Thyroid gland (tissue), 4 donors: ENCODE measurements around the gene GOLGA5. TPM values are rescaled to one million over a fixed set of nuclear protein-coding genes. Genes with fewer than 3 reads are reported as not detected.

Experiments
- DNase-seq, 2 donors: peaks; one replicate each; pipeline ENCODE4 v3.0.0-alpha.2; 2019
- H3K27ac ChIP-seq, 3 donors: fragments of 200-600 bp; sonication (generic); 1 replicate in 2 of 3; 2 replicates in 1 of 3; pipeline ENCODE4 v1.5.1; 2016 to 2019; ENCODE audit warnings: mild to moderate bottlenecking in 1 of 3, moderate library complexity in 1 of 3
- H3K27me3 ChIP-seq: fragments of 200-600 bp; sonication (generic); one replicate; pipeline ENCODE4 v1.5.1; 2019
- H3K36me3 ChIP-seq, 2 donors: fragments of 200-600 bp; sonication (generic); one replicate each; pipeline ENCODE4 v1.5.1; 2016 to 2019
- H3K4me1 ChIP-seq, 2 donors: fragments of 200-600 bp; sonication (generic); one replicate each; pipeline ENCODE4 v1.5.1; 2017 to 2019
- H3K4me3 ChIP-seq, 3 donors: fragments of 200-600 bp; sonication (generic); replicated peaks in 1 of 3; 1 replicate in 2 of 3; 2 replicates in 1 of 3; pipeline ENCODE4 v1.5.1; 2016; ENCODE audit warnings: mild to moderate bottlenecking in 1 of 3
- H3K9me3 ChIP-seq: fragments of 200-600 bp; sonication (generic); one replicate; pipeline ENCODE4 v1.5.1; 2017
- CTCF ChIP-seq, 6 experiments: fragments of 200-600 bp in 3 of 6; fragments of 450-650 bp in 3 of 6; sonication (generic) in 3 of 6; IDR thresholded peaks; one replicate each; pipeline ENCODE4 v1.5.1; 2016 to 2019; ENCODE audit warnings: antibody characterized with exemption in 6 of 6, mild to moderate bottlenecking in 2 of 6, inconsistent platforms in 1 of 6, moderate library complexity in 1 of 6
- POLR2A ChIP-seq, 2 donors: fragments of 450-650 bp; IDR thresholded peaks; one replicate each; pipeline ENCODE4 v1.6.1; 2017; ENCODE audit warnings: antibody characterized with exemption in 2 of 2, mild to moderate bottlenecking in 2 of 2, moderate library complexity in 1 of 2
- WGBS, 2 donors: methylation state at CpG; one replicate each; pipeline ENCODE4 v1.1.5; 2017; 5-methylcytosine and 5-hydroxymethylcytosine counted together
- intact Hi-C: fragments of 100-400 bp; cut with DNase I; formaldehyde crosslinking; loops from one replicate; pipeline ENCODE4 v1.15.1; 2023
- total RNA-seq, 4 donors: library from RNA; depleted of rRNA; stranded (reverse); fragments of >200 nt; gene quantifications; one replicate each; pipeline ENCODE4 v1.2.3, GENCODE V29; 2016

The GOLGA5 gene
- total RNA-seq, 4 donors from 2014 or later = 54.5 to 58.2 (median 57.6) TPM

GRCh38 chr14:92781350-92781749, 12.8 kb upstream of the GOLGA5 start:
- no peak overlapping the region for H3K4me3 ChIP-seq
- H3K4me1 ChIP-seq = peaks cover 10 to 11% of the 10 kb centered on the region in 2 donors
- H3K27me3 ChIP-seq = no peaks in the 10 kb centered on the region
- H3K27ac ChIP-seq = no peak overlapping the region
- DNase-seq = no peak
- no peaks in the 10 kb centered on the region for H3K36me3 ChIP-seq
- no peak for TF ChIP-seq CTCF (IDR thresholded peaks at IDR 0.05)
- no peak for TF ChIP-seq POLR2A (IDR thresholded peaks at IDR 0.05)
- WGBS, 2 donors = 86 to 94% methylated on average over 3 of the region's 3 CpGs
- H3K9me3 ChIP-seq = no peaks in the 10 kb centered on the region
- intact Hi-C loops = loop anchor here (10.0 kb wide), 1 partner anchor 97 kb away; no protein-coding TSS in a partner anchor

GRCh38 chr14:92783813-92784431, 10.2 kb upstream of the GOLGA5 start:
- H3K9me3 ChIP-seq = no peaks in the 10 kb centered on the region
- intact Hi-C loops = loop anchor here (2.0 to 10.0 kb wide), 2 partner anchors 69 to 99 kb away; no protein-coding TSS in a partner anchor
- 46 to 52% methylated on average over 2 of the region's 2 CpGs for WGBS, 2 donors
- H3K27me3 ChIP-seq = no peaks in the 10 kb centered on the region
- no peak for DNase-seq
- no peak overlapping the region for H3K4me3 ChIP-seq
- H3K4me1 ChIP-seq = peaks cover 10 to 11% of the 10 kb centered on the region in 2 donors
- no peaks in the 10 kb centered on the region for H3K36me3 ChIP-seq
- peak overlapping the region; percentile 2 to 17 (median 14) for H3K27ac ChIP-seq
- peak in 5 of 6 experiments; percentile 19 to 89 (median 67) for TF ChIP-seq CTCF (IDR thresholded peaks at IDR 0.05)
- no peak for TF ChIP-seq POLR2A (IDR thresholded peaks at IDR 0.05)

- H3K27ac ChIP-seq = peak overlapping the region; percentile 14 to 31 (median 25)
- TF ChIP-seq POLR2A (IDR thresholded peaks at IDR 0.05) (no peak), CTCF (IDR thresholded peaks at IDR 0.05) (no peak)
- no peaks in the 10 kb centered on the region for H3K9me3 ChIP-seq
- intact Hi-C loops = loop anchor here (2.0 to 10.0 kb wide), 2 partner anchors 71 to 101 kb away; no protein-coding TSS in a partner anchor
- no peaks in the 10 kb centered on the region for H3K36me3 ChIP-seq
- WGBS, 2 donors = 70 to 75% methylated on average over 6 of the region's 6 CpGs
- H3K4me1 ChIP-seq = peaks cover 10 to 11% of the 10 kb centered on the region in 2 donors
- H3K4me3 ChIP-seq = no peak overlapping the region
- no peaks in the 10 kb centered on the region for H3K27me3 ChIP-seq
- no peak for DNase-seq
Observed at GRCh38 chr14:92785667-92786426, 8.3 kb upstream of the GOLGA5 start.

GRCh38 chr14:92786427-92786756, 7.7 kb upstream of the GOLGA5 start:
- H3K36me3 ChIP-seq = no peaks in the 10 kb centered on the region
- H3K4me3 ChIP-seq = no peak overlapping the region
- peak overlapping the region in 2 of 3 donors; percentile 14 to 25 for H3K27ac ChIP-seq

More at GRCh38 chr14:92786427-92786756, 7.7 kb upstream of the GOLGA5 start:
- Histone ChIP-seq H3K27me3 (no peaks in the 10 kb centered on the region), H3K4me1 (peaks cover 10 to 11% of the 10 kb centered on the region in 2 donors), H3K9me3 (no peaks in the 10 kb centered on the region)
- WGBS, 2 donors = 91 to 93% methylated on average over 1 of the region's 1 CpG
- intact Hi-C loops = loop anchor here (10.0 kb wide), 1 partner anchor 102 kb away; no protein-coding TSS in a partner anchor
- TF ChIP-seq POLR2A (IDR thresholded peaks at IDR 0.05) (no peak), CTCF (IDR thresholded peaks at IDR 0.05) (no peak)
- no peak for DNase-seq
